Memory B cell (primary cell): ENCODE results near the gene TNFRSF11A.

Experiments used
- ATAC-seq: fragments of 150-1000 bp; cut with Tn5 transposase; 2 replicates; pipeline ENCODE4 v1.10.0; 2021; ENCODE audit warnings: low read depth, mild to moderate bottlenecking, moderate library complexity
- DNase-seq, 2 donors: peaks; one replicate each; pipeline ENCODE4 v3.0.0; 2022; ENCODE audit warnings: low spot score in 2 of 2
- H3K27ac Mint-ChIP-seq: one replicate; pipeline ENCODE4 v1.8.0; 2022; ENCODE audit warnings: mild to moderate bottlenecking, moderate library complexity, mixed read lengths
- H3K27me3 Mint-ChIP-seq: one replicate; pipeline ENCODE4 v1.8.0; 2022; ENCODE audit warnings: mixed read lengths
- H3K36me3 Mint-ChIP-seq: one replicate; pipeline ENCODE4 v1.8.0; 2022; ENCODE audit warnings: mild to moderate bottlenecking, mixed read lengths
- H3K4me1 Mint-ChIP-seq: one replicate; pipeline ENCODE4 v1.8.0; 2022; ENCODE audit warnings: mixed read lengths
- H3K4me3 Mint-ChIP-seq: one replicate; pipeline ENCODE4 v1.8.0; 2022; ENCODE audit warnings: mild to moderate bottlenecking, moderate library complexity, mixed read lengths
- H3K9me3 Mint-ChIP-seq: one replicate; pipeline ENCODE4 v1.8.0; 2022; ENCODE audit warnings: mixed read lengths

TNFRSF11A gene

GRCh38 chr18:62345909-62346308, 20.8 kb downstream of the TNFRSF11A start:
- no peak overlapping the region for H3K27ac Mint-ChIP-seq
- H3K36me3 Mint-ChIP-seq, result no peaks in the 10 kb centered on the region
- H3K4me3 Mint-ChIP-seq, result no peak overlapping the region
- no peaks in the 10 kb centered on the region for H3K4me1 Mint-ChIP-seq
- H3K9me3 Mint-ChIP-seq, result no peaks in the 10 kb centered on the region
- no peak for DNase-seq
- no peak for ATAC-seq
- peaks cover 10% of the 10 kb centered on the region for H3K27me3 Mint-ChIP-seq

DNA sequence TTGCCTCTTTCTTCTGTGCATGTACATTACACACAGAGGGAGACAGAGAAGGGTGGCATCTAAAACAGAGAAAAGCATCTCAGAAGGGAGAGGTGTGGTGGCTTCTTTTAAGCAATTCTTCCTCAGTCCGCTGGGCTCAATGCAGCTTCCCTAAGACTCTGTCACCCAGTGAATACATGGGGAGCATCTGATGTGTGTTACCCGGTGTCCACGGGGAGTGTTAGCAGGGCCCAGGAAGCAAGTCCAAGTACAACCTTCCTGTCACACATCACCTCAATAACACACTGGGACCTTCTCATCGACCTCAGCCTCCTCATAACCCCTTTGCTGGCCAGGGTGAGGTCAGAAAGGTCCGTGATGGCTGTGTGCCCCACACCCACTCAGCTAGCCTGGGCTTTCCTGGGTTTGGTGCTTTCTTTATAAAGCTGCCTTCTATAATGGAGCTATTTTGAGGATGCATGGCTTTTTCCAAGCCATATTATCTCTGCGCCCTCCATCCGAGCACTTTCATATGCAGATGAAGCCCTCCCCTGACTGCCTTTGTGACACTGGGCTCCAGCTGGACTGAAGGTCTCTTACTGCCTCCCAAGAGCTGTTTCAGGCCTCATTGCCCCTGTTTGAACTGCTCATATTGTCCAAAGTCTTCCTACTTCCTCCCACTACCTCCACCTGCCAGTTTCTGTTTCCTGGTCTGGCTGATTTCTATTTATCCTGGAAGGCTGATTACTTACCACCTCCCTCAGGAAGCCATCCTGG, 21.4 kb downstream of the TNFRSF11A start:
- H3K4me1 Mint-ChIP-seq, result no peaks in the 10 kb centered on the region
- no peaks in the 10 kb centered on the region for H3K9me3 Mint-ChIP-seq
- ATAC-seq, result no peak
- DNase-seq, result no peak
- H3K27ac Mint-ChIP-seq, result no peak overlapping the region
- no peaks in the 10 kb centered on the region for H3K36me3 Mint-ChIP-seq
- H3K27me3 Mint-ChIP-seq, result peaks cover 10% of the 10 kb centered on the region
- H3K4me3 Mint-ChIP-seq, result no peak overlapping the region

DNA sequence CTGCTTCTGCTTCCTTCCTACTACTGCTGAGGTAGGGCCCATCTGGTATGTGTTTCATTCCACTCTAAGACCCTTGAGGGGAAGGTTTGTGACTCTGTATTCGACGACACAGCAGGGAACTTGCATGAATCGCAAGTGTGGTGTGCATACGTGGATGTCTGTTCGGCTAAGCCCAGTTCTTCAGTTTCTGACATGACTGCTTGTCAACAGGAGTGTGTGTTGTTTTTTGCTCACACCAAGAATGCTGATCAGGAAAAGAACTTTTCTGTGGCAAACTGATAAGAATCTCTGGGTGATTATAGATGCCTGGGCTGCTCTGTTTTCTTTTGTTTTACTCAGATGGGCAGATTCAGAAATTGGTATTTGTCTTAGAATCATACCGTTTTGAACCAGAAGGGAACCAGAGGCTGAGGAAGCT, 22.0 kb downstream of the TNFRSF11A start:
- no peak for ATAC-seq
- Mint-ChIP-seq H3K4me3 (no peak overlapping the region), H3K27ac (no peak overlapping the region)

GRCh38 chr18:62348474-62348873, 23.4 kb downstream of the TNFRSF11A start:
- Mint-ChIP-seq H3K27me3 (peaks cover 11% of the 10 kb centered on the region), H3K4me1 (no peaks in the 10 kb centered on the region), H3K36me3 (no peaks in the 10 kb centered on the region), H3K4me3 (no peak overlapping the region), H3K9me3 (no peaks in the 10 kb centered on the region), H3K27ac (no peak overlapping the region)
- DNase-seq (no peak), ATAC-seq (no peak)

More for the DNA sequence above, 22.0 kb downstream of the TNFRSF11A start:
- Mint-ChIP-seq H3K4me1 (no peaks in the 10 kb centered on the region), H3K9me3 (no peaks in the 10 kb centered on the region), H3K27me3 (peaks cover 10% of the 10 kb centered on the region), H3K36me3 (no peaks in the 10 kb centered on the region)
- no peak for DNase-seq

- no peaks in the 10 kb centered on the region for H3K9me3 Mint-ChIP-seq
- no peak for ATAC-seq
- H3K4me3 Mint-ChIP-seq, result no peak overlapping the region
- no peaks in the 10 kb centered on the region for H3K36me3 Mint-ChIP-seq
- DNase-seq, result no peak
- H3K4me1 Mint-ChIP-seq, result no peaks in the 10 kb centered on the region
- peaks cover 2% of the 10 kb centered on the region for H3K27me3 Mint-ChIP-seq
- no peak overlapping the region for H3K27ac Mint-ChIP-seq
Measured at GRCh38 chr18:62353170-62353569, 28.1 kb downstream of the TNFRSF11A start.

DNA sequence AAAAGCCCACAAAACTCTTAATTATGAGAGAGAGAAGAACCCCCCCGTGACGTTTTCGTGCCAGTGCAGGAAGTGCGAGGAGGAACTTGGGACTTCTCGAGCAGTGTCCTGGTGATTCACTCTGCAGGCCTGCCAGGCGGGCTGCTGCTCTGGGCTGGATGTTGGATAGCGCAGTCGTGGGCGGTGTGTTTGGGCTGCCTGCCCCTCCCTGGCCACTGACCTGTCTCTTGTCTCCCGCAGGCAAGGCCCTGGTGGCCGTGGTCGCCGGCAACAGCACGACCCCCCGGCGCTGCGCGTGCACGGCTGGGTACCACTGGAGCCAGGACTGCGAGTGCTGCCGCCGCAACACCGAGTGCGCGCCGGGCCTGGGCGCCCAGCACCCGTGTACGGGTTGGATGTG, 29.0 kb downstream of the TNFRSF11A start:
- DNase-seq (no peak), ATAC-seq (no peak)
- no peaks in the 10 kb centered on the region for H3K9me3 Mint-ChIP-seq
- H3K4me1 Mint-ChIP-seq, result no peaks in the 10 kb centered on the region
- peaks cover 2% of the 10 kb centered on the region for H3K27me3 Mint-ChIP-seq
- no peak overlapping the region for H3K4me3 Mint-ChIP-seq
- H3K36me3 Mint-ChIP-seq, result no peaks in the 10 kb centered on the region
- H3K27ac Mint-ChIP-seq, result no peak overlapping the region

- DNase-seq (no peak), ATAC-seq (no peak)
- Mint-ChIP-seq H3K4me3 (no peak overlapping the region), H3K4me1 (no peaks in the 10 kb centered on the region), H3K27me3 (peaks cover 4% of the 10 kb centered on the region), H3K27ac (no peak overlapping the region), H3K9me3 (no peaks in the 10 kb centered on the region), H3K36me3 (no peaks in the 10 kb centered on the region)
Measured at GRCh38 chr18:62357079-62357719, 32.1 kb downstream of the TNFRSF11A start.

DNA sequence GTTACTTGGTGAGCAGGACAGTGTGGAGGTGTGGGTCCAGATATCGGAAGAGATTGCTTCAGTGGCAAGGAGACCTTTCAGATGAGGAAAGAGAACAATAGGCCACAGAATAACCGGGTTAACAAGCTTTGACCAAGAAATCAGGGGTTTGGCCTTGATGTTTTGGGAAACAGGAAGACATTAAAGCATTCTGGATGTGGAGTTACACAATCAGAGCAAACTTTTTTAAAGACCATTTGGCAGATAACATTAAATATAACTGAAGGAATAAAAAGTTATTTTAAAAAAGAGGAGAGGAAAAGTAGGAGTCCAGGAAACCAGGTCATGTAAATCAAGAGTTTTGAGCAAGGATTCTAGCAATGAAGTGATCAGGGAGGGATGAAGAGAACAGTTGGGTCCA, 35.7 kb downstream of the TNFRSF11A start:
- Mint-ChIP-seq H3K9me3 (no peaks in the 10 kb centered on the region), H3K36me3 (no peaks in the 10 kb centered on the region), H3K27me3 (peaks cover 6% of the 10 kb centered on the region), H3K4me3 (no peak overlapping the region), H3K4me1 (no peaks in the 10 kb centered on the region), H3K27ac (no peak overlapping the region)
- no peak for ATAC-seq
- DNase-seq, result no peak

- Mint-ChIP-seq H3K4me3 (no peak overlapping the region), H3K27ac (no peak overlapping the region), H3K4me1 (no peaks in the 10 kb centered on the region), H3K27me3 (peaks cover 6% of the 10 kb centered on the region), H3K9me3 (no peaks in the 10 kb centered on the region), H3K36me3 (no peaks in the 10 kb centered on the region)
- no peak for ATAC-seq
- DNase-seq, result no peak
Measured at GRCh38 chr18:62361288-62361687, 36.2 kb downstream of the TNFRSF11A start.

DNA sequence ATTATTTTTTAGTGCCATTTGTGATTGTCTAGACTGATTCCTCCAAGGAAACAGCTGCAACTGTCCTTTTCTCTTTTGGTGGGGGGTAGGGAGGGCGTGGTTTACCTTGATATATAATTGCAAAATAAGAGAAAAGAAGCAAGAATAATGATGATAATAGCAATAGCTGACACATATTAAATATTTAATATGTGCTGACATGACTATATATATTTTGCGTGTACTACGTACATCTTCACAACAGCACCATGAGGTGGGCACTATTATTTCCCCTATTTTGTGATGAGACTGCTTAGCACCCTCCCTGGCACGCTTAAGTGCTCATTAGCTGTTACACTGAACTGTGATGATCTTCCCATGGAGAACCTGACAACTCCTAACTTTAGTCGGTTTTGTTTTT, 39.4 kb downstream of the TNFRSF11A start:
- Mint-ChIP-seq H3K36me3 (no peaks in the 10 kb centered on the region), H3K27ac (no peak overlapping the region), H3K27me3 (peaks cover 6% of the 10 kb centered on the region), H3K4me3 (no peak overlapping the region), H3K4me1 (no peaks in the 10 kb centered on the region), H3K9me3 (no peaks in the 10 kb centered on the region)
- ATAC-seq, result no peak
- DNase-seq, result no peak

- Mint-ChIP-seq H3K4me3 (no peak overlapping the region), H3K27me3 (peaks cover 6% of the 10 kb centered on the region), H3K4me1 (no peaks in the 10 kb centered on the region), H3K9me3 (no peaks in the 10 kb centered on the region), H3K27ac (no peak overlapping the region), H3K36me3 (no peaks in the 10 kb centered on the region)
- DNase-seq (no peak), ATAC-seq (no peak)
Measured at GRCh38 chr18:62365420-62365819, 40.3 kb downstream of the TNFRSF11A start.

GRCh38 chr18:62366992-62367391, 41.9 kb downstream of the TNFRSF11A start:
- no peak for ATAC-seq
- no peaks in the 10 kb centered on the region for H3K36me3 Mint-ChIP-seq

DNA sequence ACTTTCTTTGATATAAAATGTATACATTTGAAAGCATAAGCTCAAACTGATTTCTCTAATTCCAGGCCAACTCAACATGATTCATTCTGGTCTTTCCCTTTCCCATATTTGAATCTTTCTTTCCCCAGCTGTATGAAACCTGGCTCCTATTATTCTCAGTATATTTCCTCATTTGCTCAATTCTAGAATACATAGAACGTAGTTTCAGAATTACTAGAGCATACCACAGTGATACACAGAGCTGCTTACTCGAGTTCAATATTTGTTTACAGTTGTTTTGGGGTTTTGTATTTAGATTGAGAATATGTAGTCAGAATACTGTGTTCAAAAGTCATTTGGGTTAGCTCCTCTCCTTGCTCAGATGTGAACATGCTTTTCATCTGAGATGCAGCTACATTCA, 43.0 kb downstream of the TNFRSF11A start:
- Mint-ChIP-seq H3K27ac (no peak overlapping the region), H3K36me3 (no peaks in the 10 kb centered on the region), H3K9me3 (no peaks in the 10 kb centered on the region), H3K4me3 (no peak overlapping the region), H3K27me3 (peaks cover 4% of the 10 kb centered on the region), H3K4me1 (peaks cover 7% of the 10 kb centered on the region)
- ATAC-seq (no peak), DNase-seq (no peak)

More at GRCh38 chr18:62366992-62367391, 41.9 kb downstream of the TNFRSF11A start:
- Mint-ChIP-seq H3K4me3 (no peak overlapping the region), H3K27ac (no peak overlapping the region), H3K9me3 (no peaks in the 10 kb centered on the region), H3K4me1 (peaks cover under 1% of the 10 kb centered on the region), H3K27me3 (peaks cover 4% of the 10 kb centered on the region)
- no peak for DNase-seq

- H3K36me3 Mint-ChIP-seq, result no peaks in the 10 kb centered on the region
- H3K9me3 Mint-ChIP-seq, result no peaks in the 10 kb centered on the region
- H3K4me3 Mint-ChIP-seq, result no peak overlapping the region
- H3K4me1 Mint-ChIP-seq, result peaks cover 7% of the 10 kb centered on the region
- DNase-seq (no peak), ATAC-seq (no peak)
- H3K27ac Mint-ChIP-seq, result no peak overlapping the region
- H3K27me3 Mint-ChIP-seq, result peaks cover 2% of the 10 kb centered on the region
Measured at GRCh38 chr18:62369129-62369644, 44.1 kb downstream of the TNFRSF11A start.
